ENCODE data around the gene KDM4C.

The KDM4C gene

DNA sequence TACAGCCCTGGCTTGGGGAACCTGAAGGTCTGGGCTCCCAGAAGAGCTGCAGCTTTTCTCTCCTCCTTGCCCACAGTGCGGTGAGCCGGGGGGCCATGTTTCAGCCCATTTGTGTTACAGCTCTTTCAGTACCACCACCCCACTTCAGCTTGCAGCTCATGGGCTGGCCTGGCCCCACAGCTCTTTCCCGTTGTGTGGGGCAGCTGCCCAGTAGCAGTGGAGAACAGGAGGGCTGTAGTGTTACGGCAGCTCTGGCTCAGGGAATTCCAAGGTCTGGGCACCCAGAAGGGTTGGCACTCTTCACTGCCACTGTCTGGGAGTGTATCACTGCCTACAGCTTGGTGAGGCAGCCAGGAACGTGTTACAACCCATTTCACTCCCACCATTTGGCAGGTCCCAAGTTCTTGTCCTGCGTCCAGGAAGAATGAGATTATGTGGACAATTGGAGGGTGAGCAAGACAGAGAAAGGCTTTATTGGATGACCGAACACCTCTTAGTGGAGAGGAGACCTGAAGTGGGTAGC is 390.5 kb downstream of the KDM4C start:
- DNase-seq = no peak

DNA sequence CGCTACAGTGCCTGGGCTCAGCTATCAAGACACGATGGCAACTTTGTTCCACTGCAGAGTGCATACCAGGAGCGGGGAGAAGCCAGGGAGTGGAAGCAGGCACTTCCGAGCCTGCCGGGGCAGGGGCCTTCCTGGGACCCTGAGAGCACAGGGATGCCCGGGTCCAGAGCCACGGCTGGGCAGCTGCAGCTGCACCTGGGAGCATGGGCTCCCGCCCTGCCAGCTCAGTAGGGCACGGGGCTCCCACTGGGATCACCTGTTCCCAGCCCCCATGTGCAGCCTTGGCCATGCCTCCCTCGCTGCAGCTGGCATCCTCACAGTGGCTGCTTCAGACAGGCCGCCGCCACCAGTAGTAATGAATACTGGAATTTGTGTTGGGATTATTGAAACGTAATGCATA is 391.5 kb downstream of the KDM4C start:
- DNase-seq = no peak

DNA sequence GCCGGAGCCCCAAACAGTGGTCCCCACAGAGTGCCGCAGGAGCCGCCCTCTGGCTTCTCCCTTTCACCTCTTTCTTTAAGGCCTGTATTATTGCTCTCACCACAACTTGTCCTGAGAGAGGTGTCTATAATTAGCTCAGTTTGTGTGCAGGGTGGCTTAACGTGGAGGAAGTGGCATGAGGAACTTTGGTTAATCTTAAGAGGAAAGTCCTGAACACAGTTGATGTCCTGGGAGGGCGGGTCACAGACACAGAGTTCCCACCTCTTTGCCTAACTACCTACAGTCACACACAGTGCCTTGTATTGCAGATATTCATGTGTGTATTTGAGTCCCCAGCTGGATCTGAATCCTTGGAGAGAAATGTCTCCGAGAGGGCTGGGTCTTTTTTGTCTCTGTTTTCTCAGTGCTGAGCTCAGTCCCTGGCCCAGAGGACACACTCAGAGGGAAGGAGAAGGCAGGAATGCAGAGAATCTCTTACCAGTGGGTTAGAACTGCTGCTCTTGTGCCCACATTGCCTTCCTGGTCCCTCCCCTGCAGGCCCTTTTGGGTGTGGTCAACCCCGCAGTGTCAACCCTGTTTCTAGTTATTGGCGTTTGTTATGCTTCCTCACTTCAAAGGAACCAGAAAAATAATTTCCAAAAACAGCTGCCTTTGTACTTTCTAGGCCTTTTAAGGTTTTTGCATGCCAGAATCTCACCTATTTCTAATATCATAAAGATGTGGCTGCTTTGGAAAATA is 392.5 kb downstream of the KDM4C start:
- no peak for DNase-seq

DNA sequence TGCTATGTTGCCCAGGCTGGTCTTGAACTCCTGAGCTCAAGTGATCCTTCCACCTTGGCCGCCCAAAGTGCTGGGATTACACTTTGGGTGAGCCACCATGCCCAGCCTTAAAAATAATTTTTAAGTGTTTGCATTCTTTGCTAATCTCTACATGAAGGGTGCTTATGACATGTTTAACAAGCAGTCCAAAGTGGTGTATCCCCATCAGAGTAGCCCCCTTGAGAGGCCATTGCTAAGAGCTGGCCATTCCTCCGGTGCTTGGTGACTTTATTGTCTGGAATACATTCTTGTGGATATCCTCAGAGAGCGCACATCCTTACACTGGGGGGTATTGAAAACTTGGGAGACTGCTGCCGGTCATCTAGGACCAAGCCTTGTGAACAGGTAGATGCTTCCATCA is 395.4 kb downstream of the KDM4C start:
- no peak for DNase-seq

DNA sequence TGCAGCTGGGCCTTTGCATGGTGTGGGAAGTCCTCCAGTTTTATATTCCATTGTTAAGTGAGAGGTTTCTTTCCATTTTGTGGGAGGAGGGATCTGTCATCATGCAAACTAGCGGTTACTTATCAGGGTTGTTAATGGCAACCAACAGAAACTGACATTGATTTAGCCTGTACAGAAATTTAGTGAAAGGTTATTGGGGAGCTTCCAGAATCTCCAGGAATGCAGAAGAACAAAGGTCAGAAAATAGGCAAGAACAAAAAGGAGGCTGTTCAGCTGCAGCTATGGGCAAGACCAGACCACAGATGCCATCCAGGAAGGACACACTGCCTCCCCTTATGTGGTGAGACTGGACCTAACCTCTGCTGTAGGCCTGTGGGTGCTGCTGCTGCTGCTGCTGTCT is 395.8 kb downstream of the KDM4C start:
- no peak for DNase-seq

DNA sequence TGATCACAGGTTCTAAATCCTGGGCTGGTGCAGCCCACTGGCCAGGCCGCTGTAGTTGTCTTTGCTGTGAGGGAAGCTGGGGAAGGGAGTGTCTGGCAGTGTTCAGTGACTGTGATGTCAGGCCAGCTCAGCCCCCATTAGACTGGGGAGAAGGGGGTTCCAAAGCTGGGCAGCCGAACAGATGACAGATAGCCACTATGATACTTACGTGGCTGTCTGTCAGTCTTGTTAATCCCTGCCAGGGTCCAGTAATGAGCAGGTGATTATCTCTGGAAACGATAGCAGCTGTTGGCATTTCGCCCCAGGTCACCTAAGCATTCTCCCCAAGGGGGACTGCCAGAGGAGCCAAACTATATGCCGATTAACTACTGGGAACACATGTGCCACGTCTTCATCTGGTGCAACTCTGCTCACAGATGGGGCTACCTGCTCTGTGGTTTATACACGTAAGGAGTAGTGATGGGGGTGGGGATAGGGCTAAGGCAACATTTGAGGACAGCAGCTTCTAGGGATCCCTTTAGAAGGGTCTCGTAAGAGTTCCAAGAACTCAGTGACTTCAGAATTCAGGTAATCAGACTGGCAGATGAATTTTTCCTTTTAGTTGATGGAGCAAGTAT is 396.3 kb downstream of the KDM4C start:
- no peak for DNase-seq

DNA sequence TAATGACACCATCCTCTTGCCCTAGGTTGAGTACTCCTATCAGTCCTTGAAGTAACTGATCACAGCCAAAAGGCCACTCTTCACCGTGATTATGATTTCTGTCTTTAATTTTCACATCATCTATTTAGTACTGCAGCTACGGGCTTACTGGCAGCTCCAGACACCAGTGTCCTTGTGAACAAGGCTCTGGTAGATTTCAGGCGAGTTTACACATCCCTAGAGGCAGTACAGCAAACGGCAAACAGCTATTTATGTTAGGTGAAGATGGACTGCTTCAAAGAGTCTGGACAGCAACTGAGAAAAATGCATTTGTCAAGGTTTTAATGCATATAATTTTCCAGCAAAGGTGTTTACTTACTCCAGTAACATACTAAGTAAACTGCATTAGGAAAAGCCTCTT is 396.9 kb downstream of the KDM4C start:
- no peak for DNase-seq

DNA sequence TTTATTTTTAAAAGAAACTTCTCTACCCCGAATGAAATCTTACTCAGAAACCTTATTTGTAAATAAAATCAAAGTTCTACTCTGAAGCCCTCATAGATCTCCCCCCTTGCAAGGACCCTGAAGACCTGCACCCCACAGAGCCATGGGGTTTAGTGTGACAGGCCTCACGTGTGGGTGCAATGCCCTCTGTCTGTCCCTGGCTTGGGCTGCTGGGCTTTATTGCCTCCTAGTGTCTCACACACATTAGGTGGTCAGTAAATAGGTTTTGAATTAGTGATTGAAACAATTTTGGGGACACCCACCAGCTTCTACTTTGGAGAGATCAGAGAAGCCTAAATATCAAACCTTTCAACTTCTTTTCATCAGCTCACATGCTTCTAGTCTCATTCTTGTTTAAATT is 403.7 kb downstream of the KDM4C start:
- no peak for DNase-seq

DNA sequence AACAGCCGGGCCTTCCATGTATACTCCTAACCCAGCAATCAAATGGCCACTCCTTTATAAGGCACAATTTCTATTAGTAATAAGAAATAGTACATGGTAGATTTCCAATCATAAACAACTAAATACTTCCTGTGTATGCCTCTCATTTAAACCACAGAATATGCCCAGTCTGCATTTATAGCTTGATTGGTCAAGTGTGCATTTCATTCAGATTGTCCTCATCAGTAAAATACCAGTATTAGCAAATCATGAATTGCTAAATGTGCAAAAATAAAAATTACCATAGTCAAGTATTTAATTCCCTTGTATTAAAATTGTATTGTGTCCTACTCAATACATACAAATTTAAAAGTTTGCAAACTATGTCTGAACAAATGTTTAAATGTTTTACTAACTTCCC is 406.2 kb downstream of the KDM4C start:
- DNase-seq = no peak

DNA sequence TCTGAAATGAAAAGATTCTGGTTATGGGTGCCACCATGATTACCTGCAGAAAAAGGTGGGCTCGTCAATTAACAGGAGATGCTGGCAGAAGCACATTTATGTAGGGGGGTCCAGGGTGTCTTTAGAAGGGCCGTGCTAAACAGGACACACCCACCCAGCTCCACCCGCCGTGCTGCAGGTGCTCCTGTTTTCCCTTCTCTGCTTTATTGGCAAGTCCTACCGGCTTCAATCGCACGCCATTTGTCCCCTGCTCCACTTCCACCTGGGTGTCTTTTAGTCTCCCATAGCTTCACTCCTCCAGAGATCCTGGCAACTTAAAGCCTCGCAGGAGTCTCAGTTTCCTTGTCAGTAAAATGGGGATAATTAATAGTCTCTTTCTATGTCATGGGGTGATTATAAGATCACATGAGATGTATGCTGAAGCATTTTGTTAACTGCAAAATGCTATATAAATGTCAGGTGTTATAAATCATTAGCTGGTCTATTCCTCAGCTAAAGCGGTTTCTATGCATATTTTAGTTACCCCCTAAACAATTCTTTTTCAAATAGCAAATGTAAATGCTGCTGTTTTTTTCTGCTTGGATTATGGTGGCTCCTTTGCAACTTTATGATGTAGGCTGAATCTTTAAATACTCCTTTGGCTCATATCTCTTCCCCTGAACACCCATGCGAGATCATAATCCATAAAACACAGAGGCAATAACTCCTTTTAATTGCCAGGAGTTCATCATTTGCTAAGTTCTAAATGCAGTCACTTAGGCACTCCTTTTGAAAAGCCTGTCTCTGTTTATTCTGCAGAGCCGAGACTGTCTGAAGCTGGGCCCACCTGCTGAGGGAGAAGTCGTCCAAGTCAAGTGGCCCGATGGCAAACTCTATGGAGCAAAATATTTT is 406.9 kb downstream of the KDM4C start:
- no peak for DNase-seq

DNA sequence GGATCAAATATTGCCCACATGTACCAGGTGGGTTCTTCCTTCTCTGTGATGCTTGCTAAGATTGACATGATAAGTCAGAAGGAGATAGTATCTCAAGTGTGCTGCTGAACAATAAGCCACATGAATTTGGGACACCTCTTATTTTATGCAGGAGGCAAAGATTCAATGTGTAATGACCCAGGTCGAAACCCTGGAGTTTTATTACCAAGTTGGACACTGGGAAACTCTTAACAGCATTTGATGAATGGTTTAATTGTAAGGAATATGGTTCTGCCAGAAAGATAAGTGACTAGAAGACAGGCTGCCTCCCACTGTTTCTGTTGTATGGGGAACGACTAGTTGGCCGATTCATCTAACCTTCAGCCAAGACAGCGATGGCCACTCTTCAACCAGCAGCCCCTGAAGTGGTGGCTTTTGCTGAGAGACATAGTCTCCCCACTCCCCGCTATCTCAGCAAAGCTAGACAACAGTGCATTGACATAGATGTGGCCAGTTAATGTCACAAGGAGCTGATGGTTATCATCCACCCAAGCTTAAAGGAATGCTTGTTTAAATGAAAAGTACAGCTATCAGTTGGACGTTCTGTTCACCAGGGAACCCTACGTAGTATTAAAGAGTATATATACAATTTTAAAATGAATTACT is 407.7 kb downstream of the KDM4C start:
- DNase-seq = no peak

DNA sequence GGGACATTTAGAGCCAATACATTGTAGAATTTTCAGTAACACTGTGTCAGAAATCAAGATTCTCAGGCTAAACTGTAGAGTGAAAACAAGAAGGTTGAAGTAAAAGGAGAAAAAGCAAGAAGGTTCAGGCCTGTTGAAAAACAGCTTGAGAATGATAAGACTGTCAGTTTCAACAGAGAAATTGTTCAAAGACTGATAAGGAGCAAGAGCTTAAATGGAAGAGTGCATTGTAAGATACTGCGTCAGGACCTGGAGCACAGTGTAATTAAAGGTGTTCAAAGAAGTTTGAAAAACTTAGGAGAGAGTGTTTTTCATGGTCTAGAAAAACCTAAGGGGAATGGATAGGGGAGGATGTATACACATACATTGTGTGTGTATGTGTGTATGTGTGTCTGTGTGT is 408.3 kb downstream of the KDM4C start:
- no peak for DNase-seq

DNA sequence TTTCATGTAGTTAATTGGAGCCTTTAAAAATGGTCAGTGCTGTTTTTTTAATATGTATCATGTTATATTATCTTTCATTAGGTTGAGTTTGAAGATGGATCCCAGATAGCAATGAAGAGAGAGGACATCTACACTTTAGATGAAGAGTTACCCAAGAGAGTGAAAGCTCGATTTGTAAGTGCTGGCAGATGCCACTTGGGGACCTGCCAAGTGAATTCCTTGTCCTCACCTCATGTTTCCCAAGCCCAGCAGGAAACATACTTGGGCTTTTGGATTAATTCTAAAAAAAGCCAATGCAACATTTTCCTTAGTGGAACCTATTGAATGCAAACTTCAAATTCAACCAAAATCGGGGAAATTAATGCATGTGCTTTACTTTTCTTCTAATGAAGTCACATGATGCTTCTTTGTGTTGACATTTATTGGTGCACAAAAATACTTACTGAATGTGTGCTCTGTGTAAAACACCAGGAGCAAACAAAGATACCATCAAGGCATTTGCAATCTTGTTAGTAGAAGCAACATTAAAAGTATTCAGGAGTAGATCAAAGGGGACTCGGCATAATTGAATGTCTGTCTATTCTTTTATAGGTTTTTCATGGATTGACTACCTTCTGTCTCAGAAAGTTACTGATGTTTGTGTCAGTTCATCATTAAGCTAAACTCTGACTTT is 412.1 kb downstream of the KDM4C start:
- peak; percentile 44 for DNase-seq

DNA sequence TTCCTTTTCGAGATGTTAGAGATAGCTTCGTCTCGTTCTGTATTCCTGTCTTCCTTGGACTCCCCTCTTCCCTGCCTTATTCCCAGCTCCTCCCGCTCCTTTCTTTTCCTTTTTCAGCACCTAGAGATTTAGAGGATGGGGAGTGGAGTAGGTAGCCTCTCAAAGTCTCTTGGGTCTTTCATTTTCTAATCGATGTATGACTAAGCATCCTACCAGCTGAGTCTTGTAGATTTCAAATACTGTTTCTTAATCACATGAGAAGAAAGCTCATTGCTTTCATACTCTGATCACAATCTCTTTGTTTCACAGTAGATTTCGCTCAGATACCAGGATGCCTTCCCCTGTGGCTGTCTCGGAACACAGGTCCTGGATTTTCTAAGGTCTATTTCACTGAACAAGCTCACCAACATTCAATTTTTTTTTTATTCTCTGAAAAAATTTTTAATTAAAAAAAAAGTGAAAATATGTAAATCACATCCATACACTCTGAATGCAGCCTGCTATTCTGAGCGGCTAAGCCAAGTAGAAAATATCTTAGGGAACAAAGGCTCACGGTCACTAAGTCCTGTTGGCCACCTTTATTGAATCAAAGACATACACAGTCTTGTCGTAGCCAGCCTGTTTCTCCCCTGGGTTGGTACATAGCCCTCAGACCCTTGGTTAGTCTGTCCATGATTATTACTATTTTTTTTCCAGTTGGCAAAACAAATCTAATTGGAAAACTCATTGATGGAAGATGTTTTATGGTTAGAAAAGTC is 413.8 kb downstream of the KDM4C start:
- DNase-seq = no peak

DNA sequence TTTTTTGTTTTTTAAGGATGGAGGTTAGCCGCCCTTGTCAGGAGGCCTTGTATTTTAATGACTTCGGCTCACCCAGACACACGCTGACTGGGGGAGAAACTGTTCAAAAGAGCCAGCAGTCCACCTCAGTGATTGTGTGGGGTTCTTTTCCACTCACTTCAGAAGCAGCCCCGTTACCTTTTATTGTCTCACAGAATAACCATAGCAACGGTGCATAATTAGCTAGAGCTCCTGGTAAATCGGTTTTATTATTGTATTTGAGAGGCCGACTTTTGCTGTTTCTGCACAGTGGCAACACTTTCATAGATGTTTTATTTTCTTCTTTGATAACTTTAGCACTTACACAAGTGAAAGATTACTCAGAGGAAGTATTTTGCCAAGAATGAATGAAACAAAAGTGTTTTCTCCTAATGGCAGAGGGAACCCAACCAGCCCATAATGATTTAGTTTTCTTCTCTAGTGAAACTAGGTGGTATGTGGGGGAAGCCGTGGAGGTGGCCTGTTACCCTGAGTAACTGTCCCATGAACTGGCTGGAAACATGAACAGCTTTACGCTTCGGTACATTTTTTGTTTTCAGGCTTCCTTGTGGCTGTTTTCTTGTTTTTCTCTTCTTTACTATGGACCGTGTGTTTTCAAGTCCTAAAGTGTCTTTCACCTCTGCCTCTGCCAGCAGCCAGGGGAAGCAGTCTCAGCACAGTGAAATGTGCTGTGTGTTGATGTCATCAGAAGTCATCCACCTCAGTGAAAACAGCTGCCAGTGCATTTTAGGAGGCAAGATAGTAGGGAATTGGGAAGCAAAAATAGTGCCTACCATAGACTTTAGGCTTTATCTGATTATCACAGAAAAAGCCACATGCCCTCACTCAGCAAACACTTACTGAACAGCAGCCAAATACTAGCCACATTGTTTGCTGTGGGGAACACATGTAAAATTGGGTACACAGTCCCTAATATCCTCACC is 414.7 kb downstream of the KDM4C start:
- DNase-seq = peak; percentile 21

DNA sequence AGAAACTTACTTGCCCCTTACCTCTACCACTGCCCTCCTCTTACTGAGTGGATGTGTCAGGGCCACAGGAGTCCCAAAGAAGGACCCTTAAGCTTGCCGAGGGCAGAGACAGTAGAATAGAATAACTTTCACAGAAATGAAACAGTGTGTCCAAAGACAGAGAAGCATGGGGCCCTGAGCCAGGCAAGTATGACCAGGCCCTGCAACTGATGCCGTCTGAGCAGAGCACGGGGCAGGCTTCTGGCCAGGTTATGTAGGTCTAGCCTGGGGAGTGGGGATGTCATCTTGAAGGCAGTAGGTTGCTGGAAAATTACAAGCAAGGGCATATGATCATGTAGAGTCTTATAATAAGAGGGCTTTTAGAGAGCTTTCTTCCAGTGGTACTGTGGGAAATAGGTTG is 415.4 kb downstream of the KDM4C start:
- no peak for DNase-seq

DNA sequence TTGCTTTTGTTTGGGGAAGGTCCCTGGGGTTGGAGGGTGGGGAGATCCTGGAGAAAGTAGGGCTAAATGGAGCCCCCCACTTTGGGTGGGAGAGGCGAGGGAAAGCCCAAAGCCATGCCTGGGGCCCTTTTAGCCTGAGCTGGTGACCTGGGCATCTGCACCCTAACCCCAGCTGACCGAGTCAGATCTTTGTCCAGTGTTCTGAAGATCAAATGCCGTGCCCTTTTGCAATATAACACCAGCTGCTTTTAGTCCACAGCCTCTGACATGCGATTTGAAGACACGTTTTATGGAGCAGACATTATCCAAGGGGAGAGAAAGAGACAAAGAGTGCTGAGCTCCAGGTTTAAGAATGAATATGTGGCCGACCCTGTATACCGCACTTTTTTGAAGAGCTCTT is 416.5 kb downstream of the KDM4C start:
- DNase-seq = no peak

DNA sequence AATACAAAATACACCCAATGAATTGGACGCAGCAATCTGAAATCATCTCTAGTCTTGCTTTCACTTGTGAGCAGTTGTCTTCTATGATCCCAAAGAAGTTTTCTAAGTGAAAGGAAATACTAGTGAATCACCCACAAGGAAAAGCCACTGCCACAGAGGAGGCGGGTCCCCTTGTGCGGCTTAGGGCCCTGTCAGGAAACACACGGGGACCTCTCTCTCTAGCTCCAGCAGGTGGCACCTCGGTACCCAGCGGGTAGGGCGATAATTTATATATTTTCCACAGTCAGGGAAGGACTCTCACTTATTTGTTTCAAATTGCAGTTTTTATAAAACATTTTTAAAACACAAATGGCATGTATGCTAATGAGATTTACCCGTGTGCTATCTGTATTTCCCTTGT is 417.1 kb downstream of the KDM4C start:
- DNase-seq = no peak

DNA sequence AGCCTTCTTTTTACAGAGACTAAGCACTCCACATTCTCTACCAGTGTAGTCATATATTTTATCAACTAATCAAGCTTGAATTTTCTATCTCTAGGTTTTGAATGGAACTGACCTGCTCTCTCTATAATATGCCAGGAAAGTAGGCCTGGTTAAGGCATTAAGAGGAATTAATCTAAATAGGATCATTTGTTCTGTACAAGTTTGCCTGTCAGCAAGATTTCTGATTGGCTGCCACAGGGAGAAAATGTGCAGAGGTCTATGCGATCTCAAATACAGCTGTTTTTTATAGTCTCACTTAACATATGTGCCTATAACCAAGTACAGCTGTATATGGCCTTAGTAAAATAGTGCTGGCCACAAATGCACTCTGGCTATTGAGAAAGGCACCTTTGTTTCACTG is 418.8 kb downstream of the KDM4C start:
- peak; percentile 4 for DNase-seq

DNA sequence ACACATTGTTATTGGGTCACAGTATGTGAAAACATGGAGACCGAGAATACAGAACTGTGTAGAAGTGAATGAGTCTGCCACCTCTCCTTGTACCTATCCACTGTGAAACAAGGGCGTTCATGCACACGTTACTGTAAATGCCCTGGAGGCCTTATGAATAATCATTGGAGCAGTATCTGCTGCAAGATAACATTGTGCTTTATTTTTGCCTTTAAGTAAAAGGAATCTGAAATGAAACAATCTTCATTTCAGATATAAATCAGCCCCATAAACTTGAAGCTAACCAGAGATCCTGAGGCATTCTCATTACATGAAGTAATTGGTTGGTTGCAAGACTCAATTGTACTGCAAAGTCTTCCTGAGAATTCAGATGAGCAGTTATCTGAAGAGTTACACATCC is 419.6 kb downstream of the KDM4C start:
- no peak for DNase-seq

DNA sequence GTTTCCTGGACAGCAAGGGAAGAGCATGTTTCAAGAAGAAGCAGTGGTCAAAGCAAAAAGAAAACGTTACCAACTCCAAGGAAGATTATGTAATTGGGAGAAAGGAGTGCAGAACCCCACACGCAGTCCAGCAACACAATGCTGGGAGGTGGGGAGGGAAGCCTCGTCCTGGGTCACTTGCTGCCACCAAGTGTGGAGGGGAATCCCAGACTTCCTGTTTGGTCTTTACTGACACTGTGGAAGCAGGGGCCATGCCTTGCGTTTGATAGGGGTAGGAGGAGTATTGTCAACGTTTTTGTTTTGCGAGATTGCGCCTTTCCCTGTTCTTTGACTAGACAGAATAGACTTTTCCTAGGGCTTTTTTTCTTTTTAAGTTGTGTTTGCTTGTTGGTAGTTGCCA is 421.0 kb downstream of the KDM4C start:
- no peak for DNase-seq

Measured in fibroblast of skin of right quadriceps (primary cell).